Testis (tissue), 3 donors: ENCODE results near the gene DDX11. TPM values are rescaled to one million over a fixed set of nuclear protein-coding genes. Genes with fewer than 3 reads are reported as not detected.
A peak's percentile ranks its signal among the peaks of the same experiment; 100 is the strongest.
"Not testable (repeated sequence)": the region's sequence is repeated elsewhere in the genome, so short reads cannot be mapped to it uniquely, and the experiment has no call there.

Source experiments
- DNase-seq: peaks from one replicate; pipeline ENCODE4 v3.0.0-alpha.2; 2019
- H3K27ac ChIP-seq, 2 donors: fragments of 200-600 bp; sonication (generic); one replicate each; pipeline ENCODE4 v1.5.1; 2019
- H3K27me3 ChIP-seq: fragments of 200-600 bp; sonication (generic); one replicate; pipeline ENCODE4 v1.5.1; 2019
- H3K36me3 ChIP-seq: fragments of 200-600 bp; sonication (generic); one replicate; pipeline ENCODE4 v1.5.1; 2017; ENCODE audit warnings: low read depth; ENCODE audit errors: missing control alignments
- H3K4me1 ChIP-seq: fragments of 200-600 bp; sonication (generic); one replicate; pipeline ENCODE4 v1.5.1; 2019
- H3K4me3 ChIP-seq, 2 donors: fragments of 200-600 bp; sonication (generic); one replicate each; pipeline ENCODE4 v1.5.1; 2017 to 2019
- H3K9me3 ChIP-seq: fragments of 200-600 bp; sonication (generic); one replicate; pipeline ENCODE4 v1.5.1; 2017
- CTCF ChIP-seq, 3 experiments: fragments of 450-650 bp in 2 of 3; fragments of 200-600 bp in 1 of 3; sonication (generic) in 1 of 3; IDR thresholded peaks; one replicate each; pipeline ENCODE4 v1.5.1; 2016 to 2019; ENCODE audit warnings: antibody characterized with exemption in 3 of 3, mild to moderate bottlenecking in 2 of 3, moderate library complexity in 1 of 3
- POLR2A ChIP-seq: fragments of 450-650 bp; IDR thresholded peaks from one replicate; pipeline ENCODE4 v1.6.1; 2017; ENCODE audit warnings: antibody characterized with exemption, mild to moderate bottlenecking, moderate library complexity
- WGBS, 2 donors: methylation state at CpG; one replicate each; pipeline ENCODE4 v1.1.5; 2018; 5-methylcytosine and 5-hydroxymethylcytosine counted together
- intact Hi-C: fragments of 100-400 bp; cut with DNase I; formaldehyde crosslinking; loops from one replicate; pipeline ENCODE4 v1.15.1; 2023; ENCODE audit warnings: low total_unique reads
- polyA plus RNA-seq: library from polyadenylated mRNA; stranded (reverse); fragments of 350-450 nt; fragmentation: Illumina TruSeq; extraction: RNeasy Lipid Tissue Mini Kit (QIAGEN cat#74804); gene quantifications from one replicate; pipeline ENCODE4 v1.2.3, GENCODE V29; 2014; ENCODE audit warnings: low read depth, low replicate concordance; ENCODE audit not compliant: insufficient read depth
- total RNA-seq, 2 donors: library from RNA; depleted of rRNA; stranded (reverse); fragments of >200 nt; gene quantifications; one replicate each; pipeline ENCODE4 v1.2.3, GENCODE V29; 2016

Gene DDX11
- total and polyA plus RNA-seq, 3 donors from 2014 or later = 19.7 to 63.1 (median 49.6) TPM

- intact Hi-C loops = not testable (repeated sequence)
- WGBS, 2 donors = 62 to 69% methylated on average over 7 of the region's 7 CpGs
These were observed 20.8 kb upstream of the DDX11 start for GRCh38 chr12:31052666-31053439.

GRCh38 chr12:31053944-31054343 is 19.7 kb upstream of the DDX11 start:
- H3K9me3 ChIP-seq, H3K27me3 ChIP-seq, H3K4me1 ChIP-seq, DNase-seq, H3K4me3 ChIP-seq, H3K27ac ChIP-seq, intact Hi-C loops, H3K36me3 ChIP-seq: not testable (repeated sequence)
- 71 to 74% methylated on average over 1 of the region's 1 CpG for WGBS, 2 donors
- peak in 2 of 3 experiments; percentile 7 to 20 for TF ChIP-seq CTCF (IDR thresholded peaks at IDR 0.05)

More at GRCh38 chr12:31052666-31053439, 20.8 kb upstream of the DDX11 start:
- not testable (repeated sequence) for H3K4me1 ChIP-seq, DNase-seq, H3K9me3 ChIP-seq, H3K27me3 ChIP-seq, H3K27ac ChIP-seq, H3K36me3 ChIP-seq, H3K4me3 ChIP-seq

GRCh38 chr12:31057671-31058070 is 16.0 kb upstream of the DDX11 start:
- WGBS, 2 donors = 91 to 93% methylated on average over 4 of the region's 4 CpGs
- no peaks in the 10 kb centered on the region for H3K27me3 ChIP-seq
- no peaks in the 10 kb centered on the region for H3K36me3 ChIP-seq
- no peak for DNase-seq
- H3K27ac ChIP-seq = no peak overlapping the region
- intact Hi-C loops = no loop called here
- H3K4me3 ChIP-seq = no peak overlapping the region
- no peaks in the 10 kb centered on the region for H3K9me3 ChIP-seq
- no peaks in the 10 kb centered on the region for H3K4me1 ChIP-seq
- TF ChIP-seq CTCF (IDR thresholded peaks at IDR 0.05) = no peak
- TF ChIP-seq POLR2A = no peak

- H3K4me1 ChIP-seq, H3K4me3 ChIP-seq, DNase-seq, H3K9me3 ChIP-seq, H3K27ac ChIP-seq, H3K27me3 ChIP-seq, H3K36me3 ChIP-seq, intact Hi-C loops: not testable (repeated sequence)
- WGBS, 2 donors = 68 to 70% methylated on average over 3 of the region's 3 CpGs
These were observed 7.5 kb upstream of the DDX11 start for GRCh38 chr12:31066196-31066595.

- H3K27me3 ChIP-seq, intact Hi-C loops, H3K4me3 ChIP-seq, H3K36me3 ChIP-seq, DNase-seq, H3K9me3 ChIP-seq, H3K27ac ChIP-seq, H3K4me1 ChIP-seq: not testable (repeated sequence)
- 89 to 93% methylated on average over 2 of the region's 2 CpGs for WGBS, 2 donors
These were observed 6.0 kb upstream of the DDX11 start for GRCh38 chr12:31067656-31068055.

GRCh38 chr12:31070971-31071740 is 2.5 kb upstream of the DDX11 start:
- 60 to 75% methylated on average over 2 to 29 of the region's 53 CpGs for WGBS, 2 donors
- H3K36me3 ChIP-seq, H3K9me3 ChIP-seq, H3K27me3 ChIP-seq, DNase-seq, H3K27ac ChIP-seq, intact Hi-C loops, H3K4me1 ChIP-seq: not testable (repeated sequence)
- H3K4me3 ChIP-seq = peak overlapping the region; percentile 21 to 39

GRCh38 chr12:31072962-31073361 is 698 bp upstream of the DDX11 start:
- H3K9me3 ChIP-seq, H3K27me3 ChIP-seq, H3K27ac ChIP-seq, H3K36me3 ChIP-seq, DNase-seq, intact Hi-C loops, H3K4me1 ChIP-seq: not testable (repeated sequence)
- peak overlapping the region; percentile 68 to 71 for H3K4me3 ChIP-seq
- WGBS, 2 donors = 42 to 51% methylated on average over 5 of the region's 6 CpGs
